Measurements from ENCODE around the gene CERK. TPM values are rescaled to one million over a fixed set of nuclear protein-coding genes. Genes with fewer than 3 reads are reported as not detected.

CERK gene
- total and polyA plus RNA-seq, 9 of the 15 experiments (the other 6 are each of a cell fraction or from before 2014, with no cell fraction given), result 1.1 to 14.9 (median 8.7) TPM

DNA sequence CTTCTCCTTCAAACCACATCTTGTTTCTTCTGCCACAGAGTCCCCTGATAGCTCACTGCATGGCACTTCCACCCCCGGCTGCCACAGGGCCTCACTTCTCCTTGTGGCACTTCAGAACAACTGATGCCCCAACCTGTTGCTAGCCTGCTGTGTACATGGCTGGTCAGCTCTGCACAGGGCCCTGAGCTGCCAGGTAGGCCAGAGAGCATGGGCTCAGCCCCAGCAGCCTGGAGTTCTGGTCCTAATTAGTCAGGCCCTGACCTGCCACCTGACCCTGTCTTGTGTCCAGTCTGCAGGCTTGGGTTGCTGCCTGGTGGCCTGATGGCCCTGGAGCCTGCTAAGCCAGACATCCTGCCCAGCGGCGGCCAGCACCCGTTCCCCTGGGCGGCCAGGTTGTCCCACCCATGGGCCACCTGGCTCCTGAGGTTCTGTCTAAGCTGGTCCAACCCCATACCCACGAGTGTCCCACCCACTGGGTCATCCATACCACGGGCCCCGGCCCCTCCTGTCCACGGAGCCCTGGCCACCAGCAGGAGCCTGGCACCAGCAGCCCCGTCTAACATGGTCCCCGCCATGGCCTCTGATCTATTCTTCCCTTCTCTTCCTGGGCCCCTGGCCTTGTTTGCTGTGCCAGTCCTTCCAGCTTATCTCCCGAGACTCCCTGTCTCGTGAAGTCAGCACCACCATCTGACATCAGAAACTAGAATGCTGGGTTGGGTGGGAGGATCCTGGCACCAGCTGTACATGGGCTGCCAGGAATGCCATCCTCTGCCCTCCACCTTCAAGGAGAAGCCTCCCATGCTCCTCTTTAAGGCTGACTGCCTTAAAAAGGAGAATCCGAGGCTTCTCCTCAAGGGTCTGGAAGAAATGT lies 3.1 kb upstream of the CERK start:
- H3K27me3 ChIP-seq (ENCODE audit: control insufficient read depth in 2 of 2, insufficient read depth in 2 of 2, low read length in 2 of 2), result no peaks in the 10 kb centered on the region
- DNase-seq (ENCODE audit: extremely low read depth in 1 of 4, low spot score in 3 of 4) (no peak), ATAC-seq (no peak), FAIRE-seq (no peak)
- no peak overlapping the region for H3K9ac ChIP-seq (ENCODE audit: insufficient read depth in 1 of 2, low read depth in 2 of 2, low read length in 2 of 2)
- ChIA-PET POLR2A (interaction anchor here (0.9 to 3.9 kb wide), 5 partner anchors 8 to 21 kb away, joined by 3 to 21 read pairs (median 3); partner anchors contain the start of gene TBC1D22A), CTCF (ENCODE audit: low intra/inter-chr PET ratio) (no interaction called here)
- no peaks in the 10 kb centered on the region for H3K9me1 ChIP-seq (ENCODE audit: control insufficient read depth, insufficient read depth, low read length)
- no peak overlapping the region for H3K27ac ChIP-seq (ENCODE audit: extremely low read depth, low read depth, low read length)
- H3K79me2 ChIP-seq (ENCODE audit: control insufficient read depth, insufficient read depth, low read length), result peaks cover 13% of the 10 kb centered on the region
- H3K9me3 ChIP-seq (replicated peaks; ENCODE audit: control insufficient read depth, insufficient read depth, low read depth, low read length), result no peaks in the 10 kb centered on the region
- H3K4me3 ChIP-seq, result no peak overlapping the region
- no peaks in the 10 kb centered on the region for H4K20me1 ChIP-seq (replicated peaks; ENCODE audit: control insufficient read depth, insufficient read depth, low read length)
- H3K36me3 ChIP-seq (ENCODE audit: control insufficient read depth, insufficient read depth, low read length), result no peaks in the 10 kb centered on the region
- intact Hi-C loops (cut with micrococcal nuclease) (no loop called here), in situ Hi-C loops (cut with MboI) (no loop called here)
- H3K4me1 ChIP-seq (replicated peaks in 1 of 2; ENCODE audit: control insufficient read depth in 2 of 2, insufficient read depth in 2 of 2, low read length in 2 of 2), result peaks cover 5 to 31% of the 10 kb centered on the region in 2 experiments; a peak in 4 of 5 replicates
- no peak overlapping the region for H3K4me2 ChIP-seq (ENCODE audit: insufficient read depth, low read length)
- no peak overlapping the region for H2AFZ ChIP-seq (ENCODE audit: low read depth, low read length)
- WGBS (ENCODE audit: insufficient coverage, low coverage, missing lambda C conversion rate), result 45% methylated on average over 11 of the region's 14 CpGs
- no TSS peak for BruUV-seq (replicated peaks)
- TF ChIP-seq, protein P1, sequence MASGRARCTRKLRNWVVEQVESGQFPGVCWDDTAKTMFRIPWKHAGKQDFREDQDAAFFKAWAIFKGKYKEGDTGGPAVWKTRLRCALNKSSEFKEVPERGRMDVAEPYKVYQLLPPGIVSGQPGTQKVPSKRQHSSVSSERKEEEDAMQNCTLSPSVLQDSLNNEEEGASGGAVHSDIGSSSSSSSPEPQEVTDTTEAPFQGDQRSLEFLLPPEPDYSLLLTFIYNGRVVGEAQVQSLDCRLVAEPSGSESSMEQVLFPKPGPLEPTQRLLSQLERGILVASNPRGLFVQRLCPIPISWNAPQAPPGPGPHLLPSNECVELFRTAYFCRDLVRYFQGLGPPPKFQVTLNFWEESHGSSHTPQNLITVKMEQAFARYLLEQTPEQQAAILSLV (tag; IDR thresholded peaks at IDR 0.05), result no peak
- TF ChIP-seq, protein P2, sequence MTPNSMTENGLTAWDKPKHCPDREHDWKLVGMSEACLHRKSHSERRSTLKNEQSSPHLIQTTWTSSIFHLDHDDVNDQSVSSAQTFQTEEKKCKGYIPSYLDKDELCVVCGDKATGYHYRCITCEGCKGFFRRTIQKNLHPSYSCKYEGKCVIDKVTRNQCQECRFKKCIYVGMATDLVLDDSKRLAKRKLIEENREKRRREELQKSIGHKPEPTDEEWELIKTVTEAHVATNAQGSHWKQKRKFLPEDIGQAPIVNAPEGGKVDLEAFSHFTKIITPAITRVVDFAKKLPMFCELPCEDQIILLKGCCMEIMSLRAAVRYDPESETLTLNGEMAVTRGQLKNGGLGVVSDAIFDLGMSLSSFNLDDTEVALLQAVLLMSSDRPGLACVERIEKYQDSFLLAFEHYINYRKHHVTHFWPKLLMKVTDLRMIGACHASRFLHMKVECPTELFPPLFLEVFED (CRISPR knock-in tag; conservative IDR thresholded peaks at IDR 0.05), result no peak
- TF ChIP-seq, protein P3, sequence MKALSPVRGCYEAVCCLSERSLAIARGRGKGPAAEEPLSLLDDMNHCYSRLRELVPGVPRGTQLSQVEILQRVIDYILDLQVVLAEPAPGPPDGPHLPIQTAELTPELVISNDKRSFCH (CRISPR knock-in tag; IDR thresholded peaks at IDR 0.05), result no peak
- TF ChIP-seq, protein P3 (tag; IDR thresholded peaks at IDR 0.05), result no peak
- TF ChIP-seq TAF9B (IDR thresholded peaks at IDR 0.05; ENCODE audit: partially characterized antibody) (no peak), ZNF76 (CRISPR knock-in tag; IDR thresholded peaks at IDR 0.05; ENCODE audit: borderline replicate concordance) (no peak), ZNF79 (CRISPR knock-in tag; IDR thresholded peaks at IDR 0.05; ENCODE audit: low read depth) (no peak), TARDBP (IDR thresholded peaks at IDR 0.05) (no peak)
- TF ChIP-seq, protein P4, sequence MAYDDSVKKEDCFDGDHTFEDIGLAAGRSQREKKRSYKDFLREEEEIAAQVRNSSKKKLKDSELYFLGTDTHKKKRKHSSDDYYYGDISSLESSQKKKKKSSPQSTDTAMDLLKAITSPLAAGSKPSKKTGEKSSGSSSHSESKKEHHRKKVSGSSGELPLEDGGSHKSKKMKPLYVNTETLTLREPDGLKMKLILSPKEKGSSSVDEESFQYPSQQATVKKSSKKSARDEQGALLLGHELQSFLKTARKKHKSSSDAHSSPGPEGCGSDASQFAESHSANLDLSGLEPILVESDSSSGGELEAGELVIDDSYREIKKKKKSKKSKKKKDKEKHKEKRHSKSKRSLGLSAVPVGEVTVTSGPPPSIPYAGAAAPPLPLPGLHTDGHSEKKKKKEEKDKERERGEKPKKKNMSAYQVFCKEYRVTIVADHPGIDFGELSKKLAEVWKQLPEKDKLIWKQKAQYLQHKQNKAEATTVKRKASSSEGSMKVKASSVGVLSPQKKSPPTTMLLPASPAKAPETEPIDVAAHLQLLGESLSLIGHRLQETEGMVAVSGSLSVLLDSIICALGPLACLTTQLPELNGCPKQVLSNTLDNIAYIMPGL (CRISPR knock-in tag; IDR thresholded peaks at IDR 0.05), result no peak
- TF ChIP-seq, protein P5, sequence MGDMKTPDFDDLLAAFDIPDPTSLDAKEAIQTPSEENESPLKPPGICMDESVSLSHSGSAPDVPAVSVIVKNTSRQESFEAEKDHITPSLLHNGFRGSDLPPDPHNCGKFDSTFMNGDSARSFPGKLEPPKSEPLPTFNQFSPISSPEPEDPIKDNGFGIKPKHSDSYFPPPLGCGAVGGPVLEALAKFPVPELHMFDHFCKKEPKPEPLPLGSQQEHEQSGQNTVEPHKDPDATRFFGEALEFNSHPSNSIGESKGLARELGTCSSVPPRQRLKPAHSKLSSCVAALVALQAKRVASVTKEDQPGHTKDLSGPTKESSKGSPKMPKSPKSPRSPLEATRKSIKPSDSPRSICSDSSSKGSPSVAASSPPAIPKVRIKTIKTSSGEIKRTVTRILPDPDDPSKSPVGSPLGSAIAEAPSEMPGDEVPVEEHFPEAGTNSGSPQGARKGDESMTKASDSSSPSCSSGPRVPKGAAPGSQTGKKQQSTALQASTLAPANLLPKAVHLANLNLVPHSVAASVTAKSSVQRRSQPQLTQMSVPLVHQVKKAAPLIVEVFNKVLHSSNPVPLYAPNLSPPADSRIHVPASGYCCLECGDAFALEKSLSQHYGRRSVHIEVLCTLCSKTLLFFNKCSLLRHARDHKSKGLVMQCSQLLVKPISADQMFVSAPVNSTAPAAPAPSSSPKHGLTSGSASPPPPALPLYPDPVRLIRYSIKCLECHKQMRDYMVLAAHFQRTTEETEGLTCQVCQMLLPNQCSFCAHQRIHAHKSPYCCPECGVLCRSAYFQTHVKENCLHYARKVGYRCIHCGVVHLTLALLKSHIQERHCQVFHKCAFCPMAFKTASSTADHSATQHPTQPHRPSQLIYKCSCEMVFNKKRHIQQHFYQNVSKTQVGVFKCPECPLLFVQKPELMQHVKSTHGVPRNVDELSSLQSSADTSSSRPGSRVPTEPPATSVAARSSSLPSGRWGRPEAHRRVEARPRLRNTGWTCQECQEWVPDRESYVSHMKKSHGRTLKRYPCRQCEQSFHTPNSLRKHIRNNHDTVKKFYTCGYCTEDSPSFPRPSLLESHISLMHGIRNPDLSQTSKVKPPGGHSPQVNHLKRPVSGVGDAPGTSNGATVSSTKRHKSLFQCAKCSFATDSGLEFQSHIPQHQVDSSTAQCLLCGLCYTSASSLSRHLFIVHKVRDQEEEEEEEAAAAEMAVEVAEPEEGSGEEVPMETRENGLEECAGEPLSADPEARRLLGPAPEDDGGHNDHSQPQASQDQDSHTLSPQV (IDR thresholded peaks at IDR 0.05), result no peak
